Testis (tissue), 3 donors: ENCODE results near the gene XPC. TPM values are rescaled to one million over a fixed set of nuclear protein-coding genes. Genes with fewer than 3 reads are reported as not detected.
"Not testable (repeated sequence)": the region's sequence is repeated elsewhere in the genome, so short reads cannot be mapped to it uniquely, and the experiment has no call there.

Source experiments
- DNase-seq: peaks from one replicate; pipeline ENCODE4 v3.0.0-alpha.2; 2019
- H3K27ac ChIP-seq, 2 donors: fragments of 200-600 bp; sonication (generic); one replicate each; pipeline ENCODE4 v1.5.1; 2019
- H3K27me3 ChIP-seq: fragments of 200-600 bp; sonication (generic); one replicate; pipeline ENCODE4 v1.5.1; 2019
- H3K36me3 ChIP-seq: fragments of 200-600 bp; sonication (generic); one replicate; pipeline ENCODE4 v1.5.1; 2017; ENCODE audit warnings: low read depth; ENCODE audit errors: missing control alignments
- H3K4me1 ChIP-seq: fragments of 200-600 bp; sonication (generic); one replicate; pipeline ENCODE4 v1.5.1; 2019
- H3K4me3 ChIP-seq, 2 donors: fragments of 200-600 bp; sonication (generic); one replicate each; pipeline ENCODE4 v1.5.1; 2017 to 2019
- H3K9me3 ChIP-seq: fragments of 200-600 bp; sonication (generic); one replicate; pipeline ENCODE4 v1.5.1; 2017
- POLR2A ChIP-seq: fragments of 450-650 bp; IDR thresholded peaks from one replicate; pipeline ENCODE4 v1.6.1; 2017; ENCODE audit warnings: antibody characterized with exemption, mild to moderate bottlenecking, moderate library complexity
- WGBS, 2 donors: methylation state at CpG; one replicate each; pipeline ENCODE4 v1.1.5; 2018; 5-methylcytosine and 5-hydroxymethylcytosine counted together
- intact Hi-C: fragments of 100-400 bp; cut with DNase I; formaldehyde crosslinking; loops from one replicate; pipeline ENCODE4 v1.15.1; 2023; ENCODE audit warnings: low total_unique reads
- polyA plus RNA-seq: library from polyadenylated mRNA; stranded (reverse); fragments of 350-450 nt; fragmentation: Illumina TruSeq; extraction: RNeasy Lipid Tissue Mini Kit (QIAGEN cat#74804); gene quantifications from one replicate; pipeline ENCODE4 v1.2.3, GENCODE V29; 2014; ENCODE audit warnings: low read depth, low replicate concordance; ENCODE audit not compliant: insufficient read depth
- total RNA-seq, 2 donors: library from RNA; depleted of rRNA; stranded (reverse); fragments of >200 nt; gene quantifications; one replicate each; pipeline ENCODE4 v1.2.3, GENCODE V29; 2016
- TF ChIP-seq, protein P1 (sequence below), 3 experiments: fragments of 450-650 bp in 2 of 3; fragments of 200-600 bp in 1 of 3; sonication (generic) in 1 of 3; IDR thresholded peaks; one replicate each; pipeline ENCODE4 v1.5.1; 2016 to 2019; ENCODE audit warnings: antibody characterized with exemption in 3 of 3, mild to moderate bottlenecking in 2 of 3, moderate library complexity in 1 of 3

XPC gene
- total and polyA plus RNA-seq, 3 donors from 2014 or later = 25.1 to 54.1 (median 48.7) TPM

DNA sequence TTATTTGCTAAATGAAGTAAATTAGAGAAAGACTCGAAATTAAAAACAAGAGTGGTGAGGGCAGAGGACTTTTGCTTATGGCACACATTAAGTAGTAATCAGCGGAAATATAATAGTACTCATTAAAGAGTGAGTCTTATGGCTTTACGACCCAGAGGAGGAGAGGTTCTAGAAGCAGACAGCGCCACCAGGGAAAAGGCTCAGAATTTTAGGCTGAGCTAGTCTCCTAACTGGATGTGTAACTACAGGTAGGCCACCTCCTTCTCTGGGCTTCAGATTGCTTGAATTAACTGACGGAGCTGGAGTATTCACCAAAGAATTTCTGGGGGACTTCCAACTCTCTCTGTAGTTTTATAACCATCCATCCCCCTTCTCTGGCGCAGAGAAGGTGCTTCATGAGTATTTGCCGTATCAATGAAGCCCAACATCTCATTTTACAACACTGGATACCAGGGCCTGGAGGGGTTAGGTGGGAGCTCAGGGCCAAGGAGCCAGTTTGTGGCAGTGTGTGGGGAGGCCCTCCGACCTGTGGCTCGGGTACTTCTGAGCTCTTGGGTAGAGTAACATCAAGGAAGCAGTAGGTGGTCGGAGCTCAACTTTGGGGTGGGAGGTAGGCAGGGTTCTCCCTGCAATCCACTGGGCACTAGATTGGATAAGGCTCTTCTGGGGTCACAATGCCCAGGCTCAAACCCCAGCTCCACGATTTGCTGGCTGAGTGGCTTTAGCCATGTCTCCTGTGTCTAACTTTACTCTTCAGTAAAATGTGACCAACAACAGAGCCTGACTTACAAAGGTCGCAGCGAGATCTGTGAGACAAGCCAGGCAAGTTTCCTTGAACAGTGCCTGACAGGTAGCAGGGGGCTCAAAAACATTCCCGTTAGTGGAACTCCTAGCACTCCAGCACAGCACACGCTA lies 54.8 kb downstream of the XPC start:
- TF ChIP-seq, protein P1, sequence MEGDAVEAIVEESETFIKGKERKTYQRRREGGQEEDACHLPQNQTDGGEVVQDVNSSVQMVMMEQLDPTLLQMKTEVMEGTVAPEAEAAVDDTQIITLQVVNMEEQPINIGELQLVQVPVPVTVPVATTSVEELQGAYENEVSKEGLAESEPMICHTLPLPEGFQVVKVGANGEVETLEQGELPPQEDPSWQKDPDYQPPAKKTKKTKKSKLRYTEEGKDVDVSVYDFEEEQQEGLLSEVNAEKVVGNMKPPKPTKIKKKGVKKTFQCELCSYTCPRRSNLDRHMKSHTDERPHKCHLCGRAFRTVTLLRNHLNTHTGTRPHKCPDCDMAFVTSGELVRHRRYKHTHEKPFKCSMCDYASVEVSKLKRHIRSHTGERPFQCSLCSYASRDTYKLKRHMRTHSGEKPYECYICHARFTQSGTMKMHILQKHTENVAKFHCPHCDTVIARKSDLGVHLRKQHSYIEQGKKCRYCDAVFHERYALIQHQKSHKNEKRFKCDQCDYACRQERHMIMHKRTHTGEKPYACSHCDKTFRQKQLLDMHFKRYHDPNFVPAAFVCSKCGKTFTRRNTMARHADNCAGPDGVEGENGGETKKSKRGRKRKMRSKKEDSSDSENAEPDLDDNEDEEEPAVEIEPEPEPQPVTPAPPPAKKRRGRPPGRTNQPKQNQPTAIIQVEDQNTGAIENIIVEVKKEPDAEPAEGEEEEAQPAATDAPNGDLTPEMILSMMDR (IDR thresholded peaks at IDR 0.05) = no peak
- TF ChIP-seq POLR2A = no peak
- peaks cover 26% of the 10 kb centered on the region for H3K4me1 ChIP-seq
- H3K27me3 ChIP-seq = no peaks in the 10 kb centered on the region
- no peaks in the 10 kb centered on the region for H3K9me3 ChIP-seq
- H3K36me3 ChIP-seq = no peaks in the 10 kb centered on the region
- peak overlapping the region; percentile 69 to 92 for H3K4me3 ChIP-seq
- 36 to 47% methylated on average over 14 to 15 of the region's 15 CpGs for WGBS, 2 donors
- DNase-seq = peak; percentile 15
- intact Hi-C loops = no loop called here
- H3K27ac ChIP-seq = peak overlapping the region in 1 of 2 donors; percentile 84

DNA sequence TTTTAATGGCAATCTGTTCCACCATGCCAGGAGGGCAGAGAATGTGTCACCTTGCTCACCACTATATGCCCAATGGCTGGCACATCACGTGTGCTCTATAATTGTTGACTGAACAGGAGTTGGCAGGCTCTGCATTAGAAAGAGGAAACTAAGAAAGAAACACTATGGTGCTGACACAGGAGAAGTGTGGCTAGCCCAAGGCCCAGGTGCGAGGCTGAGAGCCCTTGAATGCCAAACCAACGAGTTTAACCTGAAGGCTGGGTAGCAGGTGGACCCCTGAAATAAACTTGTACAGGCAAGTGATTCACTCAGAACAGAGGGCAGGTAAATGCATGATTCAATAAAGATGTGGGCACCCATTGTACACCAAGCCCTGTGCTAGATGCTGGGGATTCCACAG lies 56.1 kb downstream of the XPC start:
- Histone ChIP-seq H3K4me3 (no peak overlapping the region), H3K27ac (no peak overlapping the region), H3K27me3 (no peaks in the 10 kb centered on the region), H3K4me1 (peaks cover 26% of the 10 kb centered on the region), H3K36me3 (no peaks in the 10 kb centered on the region), H3K9me3 (no peaks in the 10 kb centered on the region)
- TF ChIP-seq, protein P1 (IDR thresholded peaks at IDR 0.05) = no peak
- TF ChIP-seq POLR2A = no peak
- 81 to 94% methylated on average over 3 of the region's 3 CpGs for WGBS, 2 donors
- peak; percentile 6 for DNase-seq
- intact Hi-C loops = no loop called here

DNA sequence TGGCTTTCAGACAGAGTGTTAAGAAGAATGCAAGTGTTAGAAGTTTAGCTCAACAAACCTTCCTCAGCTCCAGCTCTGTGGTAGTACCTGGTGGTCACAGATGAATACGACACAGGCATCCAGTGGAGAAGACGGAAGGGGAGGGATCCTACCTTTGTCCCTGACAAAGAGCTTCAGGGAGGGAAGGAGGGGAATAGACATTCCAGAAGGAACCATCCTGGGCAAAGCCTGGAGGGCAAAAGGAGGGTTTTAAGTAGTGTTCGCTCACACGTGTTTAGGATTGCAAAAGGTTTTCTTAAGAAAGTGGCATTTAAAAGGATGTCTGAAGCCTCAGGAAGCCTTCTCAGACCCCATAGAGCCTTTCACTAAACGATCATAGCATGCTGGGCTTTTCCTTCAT lies 56.5 kb downstream of the XPC start:
- no peak overlapping the region for H3K27ac ChIP-seq
- intact Hi-C loops = no loop called here
- TF ChIP-seq, protein P1 (IDR thresholded peaks at IDR 0.05) = no peak
- TF ChIP-seq POLR2A = no peak

DNA sequence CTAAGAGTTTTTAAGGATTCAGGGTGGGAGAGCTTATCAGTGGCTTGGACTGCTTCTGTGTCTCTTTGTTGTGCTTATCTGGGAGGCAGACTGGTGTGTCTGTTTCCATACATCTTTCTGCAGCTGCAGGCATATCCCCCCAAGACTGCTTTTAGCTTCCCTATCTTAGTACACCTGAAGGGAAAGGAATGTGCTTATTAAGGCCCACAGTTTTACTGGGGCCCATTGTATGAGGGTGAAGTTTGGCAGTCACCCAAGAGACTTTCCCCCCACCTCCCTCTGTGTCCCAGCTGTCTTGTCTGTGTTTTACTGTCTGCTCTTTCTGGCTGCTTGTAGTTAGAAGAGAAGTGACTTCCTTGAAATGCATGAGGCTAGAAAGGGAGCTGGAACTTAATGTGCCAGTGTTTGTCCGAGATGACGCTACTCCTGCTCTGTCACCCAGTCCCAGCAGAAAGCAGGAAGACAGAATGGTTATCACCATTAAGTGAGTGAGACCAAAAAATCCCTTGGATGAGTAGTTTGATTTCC lies 57.4 kb downstream of the XPC start:
- H3K27ac ChIP-seq, H3K27me3 ChIP-seq, H3K9me3 ChIP-seq, DNase-seq, H3K36me3 ChIP-seq, intact Hi-C loops, H3K4me3 ChIP-seq: not testable (repeated sequence)
- WGBS, 2 donors = 74 to 100% methylated on average over 2 of the region's 2 CpGs
- peaks cover 15% of the 10 kb centered on the region for H3K4me1 ChIP-seq

More for the DNA sequence above, 56.5 kb downstream of the XPC start:
- Histone ChIP-seq H3K4me1 (peaks cover 23% of the 10 kb centered on the region), H3K4me3 (no peak overlapping the region), H3K9me3 (no peaks in the 10 kb centered on the region), H3K27me3 (no peaks in the 10 kb centered on the region), H3K36me3 (no peaks in the 10 kb centered on the region)
- 89 to 93% methylated on average over 5 of the region's 5 CpGs for WGBS, 2 donors
- DNase-seq = no peak

DNA sequence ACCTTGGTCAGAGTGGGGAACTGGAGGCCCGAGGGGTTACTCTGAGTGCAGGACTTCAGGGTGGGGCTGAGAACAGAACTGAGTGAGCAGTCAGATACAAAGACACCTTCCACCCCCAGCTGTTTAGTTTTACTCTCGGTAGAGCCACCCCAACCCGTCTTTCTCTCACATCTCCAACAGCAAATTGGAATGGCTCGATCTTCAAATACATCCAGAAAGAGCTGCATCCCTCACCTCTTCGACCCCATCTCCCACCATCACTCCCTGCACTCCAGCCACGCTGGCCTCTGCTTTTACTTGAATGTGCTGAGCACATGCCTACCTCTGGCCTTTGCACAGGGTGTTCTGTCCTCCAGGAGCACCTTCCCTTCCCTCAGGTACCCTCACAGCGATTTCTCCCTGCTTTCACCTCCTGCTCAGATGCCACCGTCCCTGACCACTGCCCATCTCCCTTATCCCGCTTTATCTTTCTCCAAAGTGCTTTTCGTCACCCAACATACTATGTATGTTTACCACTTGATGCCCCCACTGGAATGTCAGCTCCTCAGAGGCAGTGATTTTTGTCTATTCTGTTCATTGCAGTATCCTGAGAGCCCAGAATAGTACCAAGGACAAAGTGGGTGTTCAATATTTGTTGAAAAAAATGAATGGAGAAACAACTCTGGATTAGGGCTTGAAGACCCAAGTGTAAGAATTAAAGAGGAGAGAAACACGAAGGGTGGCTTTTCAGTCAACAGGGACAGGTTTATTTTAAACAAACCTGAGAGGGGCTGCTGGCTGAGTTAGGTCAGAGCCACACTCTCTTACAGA lies 58.1 kb downstream of the XPC start:
- H3K36me3 ChIP-seq = no peaks in the 10 kb centered on the region
- no peak overlapping the region for H3K27ac ChIP-seq
- H3K27me3 ChIP-seq = no peaks in the 10 kb centered on the region
- intact Hi-C loops = no loop called here
- peak; percentile 8 for DNase-seq
- peaks cover 12% of the 10 kb centered on the region for H3K4me1 ChIP-seq
- H3K9me3 ChIP-seq = no peaks in the 10 kb centered on the region
- H3K4me3 ChIP-seq = no peak overlapping the region
- TF ChIP-seq, protein P1 (IDR thresholded peaks at IDR 0.05) = no peak
- TF ChIP-seq POLR2A = no peak
- WGBS, 2 donors = 93 to 96% methylated on average over 11 of the region's 11 CpGs
